T-helper 1 cell (primary cell): ENCODE data around the gene APOC3.
"Not testable (repeated sequence)": the region's sequence is repeated elsewhere in the genome, so short reads cannot be mapped to it uniquely, and the experiment has no call there.

Experiments used
- DNase-seq, 5 donors: peaks; one replicate each; pipeline ENCODE4 v3.0.0-alpha.2; 2012 to 2020
- total RNA-seq, 4 donors: gene quantifications; one replicate each; lab custom pipeline; 2026; lab: John Stamatoyannopoulos, UW

Gene APOC3
- 0 reads per million in 4 donors for total RNA-seq

DNA sequence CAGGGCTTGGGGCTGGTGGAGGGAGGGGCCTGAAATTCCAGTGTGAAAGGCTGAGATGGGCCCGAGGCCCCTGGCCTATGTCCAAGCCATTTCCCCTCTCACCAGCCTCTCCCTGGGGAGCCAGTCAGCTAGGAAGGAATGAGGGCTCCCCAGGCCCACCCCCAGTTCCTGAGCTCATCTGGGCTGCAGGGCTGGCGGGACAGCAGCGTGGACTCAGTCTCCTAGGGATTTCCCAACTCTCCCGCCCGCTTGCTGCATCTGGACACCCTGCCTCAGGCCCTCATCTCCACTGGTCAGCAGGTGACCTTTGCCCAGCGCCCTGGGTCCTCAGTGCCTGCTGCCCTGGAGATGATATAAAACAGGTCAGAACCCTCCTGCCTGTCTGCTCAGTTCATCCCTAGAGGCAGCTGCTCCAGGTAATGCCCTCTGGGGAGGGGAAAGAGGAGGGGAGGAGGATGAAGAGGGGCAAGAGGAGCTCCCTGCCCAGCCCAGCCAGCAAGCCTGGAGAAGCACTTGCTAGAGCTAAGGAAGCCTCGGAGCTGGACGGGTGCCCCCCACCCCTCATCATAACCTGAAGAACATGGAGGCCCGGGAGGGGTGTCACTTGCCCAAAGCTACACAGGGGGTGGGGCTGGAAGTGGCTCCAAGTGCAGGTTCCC is at the start of gene APOC3:
APOC3 (plus strand) TSS at position 383 of the 659 bp plus-strand sequence. CDS start 676 bp downstream, outside the sequence.
- DNase-seq: no peak

DNA sequence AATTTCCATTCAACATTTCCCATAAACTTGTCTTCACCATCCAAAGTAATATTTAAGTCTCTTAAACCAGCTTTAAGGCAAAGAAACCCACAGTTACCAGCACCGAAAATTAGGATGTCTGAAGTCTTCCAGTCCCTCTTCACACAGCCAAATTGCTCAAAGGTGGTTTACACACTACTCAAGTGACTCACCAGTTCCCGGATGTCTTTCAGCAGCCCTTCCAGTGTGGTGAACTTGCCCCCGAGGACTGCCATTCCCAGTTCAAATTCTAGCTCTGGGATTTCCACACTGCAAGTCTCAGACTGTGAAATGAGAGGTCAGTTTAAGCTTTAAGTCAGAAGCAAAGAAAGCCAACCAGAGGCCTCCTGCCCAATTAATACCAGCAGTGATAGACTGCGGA is 47.0 kb upstream of the APOC3 start:
- peak in 1 of 5 donors; percentile 41 for DNase-seq

DNA sequence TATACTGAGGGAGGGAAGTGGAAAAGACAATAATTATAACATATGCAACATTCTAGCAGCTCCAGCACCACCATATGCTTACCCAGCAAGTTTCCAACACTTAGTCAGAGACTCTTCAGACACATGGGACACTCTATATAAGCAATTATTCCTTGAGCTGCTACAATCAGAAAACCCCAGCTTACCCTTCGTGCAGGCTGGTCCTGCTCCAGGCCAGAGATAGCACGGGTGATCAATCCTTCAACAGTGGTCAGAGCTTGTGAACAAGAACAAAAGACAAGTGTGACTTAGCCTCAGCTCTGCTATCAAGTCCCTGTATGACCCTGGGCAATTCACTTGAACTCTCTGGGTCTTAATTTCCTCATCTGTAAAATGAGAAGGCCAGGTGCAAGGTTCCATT is 43.4 kb upstream of the APOC3 start:
- DNase-seq: no peak

DNA sequence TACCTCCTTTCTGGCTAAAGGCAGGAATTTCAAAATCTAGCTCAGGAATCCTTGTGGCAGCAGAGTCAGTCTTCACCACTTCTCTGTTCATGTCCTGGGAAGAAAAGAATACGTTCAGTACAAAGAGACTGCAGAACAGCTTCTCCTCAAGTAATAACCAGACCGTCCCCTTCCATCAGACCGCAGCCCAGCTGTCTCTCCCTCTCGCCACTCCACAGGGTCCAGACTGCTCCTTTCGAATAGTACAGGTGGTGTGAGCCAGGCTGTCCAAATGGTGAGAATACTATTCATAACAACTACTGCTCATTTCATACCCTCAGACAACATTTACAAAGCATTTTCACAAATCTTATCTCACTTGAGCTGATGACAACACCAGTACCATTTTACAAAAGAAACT is 42.7 kb upstream of the APOC3 start:
- no peak for DNase-seq

DNA sequence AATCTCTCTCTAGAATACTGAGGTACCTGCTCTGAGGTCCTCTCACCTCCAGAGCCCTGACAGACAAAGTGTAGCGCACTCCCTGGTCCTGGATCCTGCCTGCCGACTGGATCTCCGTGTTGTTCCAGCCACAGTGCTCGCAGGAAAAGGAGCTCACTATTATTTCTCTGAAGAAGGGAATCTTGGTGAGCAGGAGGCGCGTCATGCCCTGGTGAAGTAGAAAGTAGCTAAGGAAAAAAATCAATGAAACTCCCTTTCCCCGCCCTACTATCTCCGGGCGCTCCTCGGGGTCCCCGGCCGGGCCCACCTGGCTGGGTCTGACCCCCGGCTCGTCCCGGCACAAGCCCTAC is 42.3 kb upstream of the APOC3 start:
- DNase-seq: no peak

DNA sequence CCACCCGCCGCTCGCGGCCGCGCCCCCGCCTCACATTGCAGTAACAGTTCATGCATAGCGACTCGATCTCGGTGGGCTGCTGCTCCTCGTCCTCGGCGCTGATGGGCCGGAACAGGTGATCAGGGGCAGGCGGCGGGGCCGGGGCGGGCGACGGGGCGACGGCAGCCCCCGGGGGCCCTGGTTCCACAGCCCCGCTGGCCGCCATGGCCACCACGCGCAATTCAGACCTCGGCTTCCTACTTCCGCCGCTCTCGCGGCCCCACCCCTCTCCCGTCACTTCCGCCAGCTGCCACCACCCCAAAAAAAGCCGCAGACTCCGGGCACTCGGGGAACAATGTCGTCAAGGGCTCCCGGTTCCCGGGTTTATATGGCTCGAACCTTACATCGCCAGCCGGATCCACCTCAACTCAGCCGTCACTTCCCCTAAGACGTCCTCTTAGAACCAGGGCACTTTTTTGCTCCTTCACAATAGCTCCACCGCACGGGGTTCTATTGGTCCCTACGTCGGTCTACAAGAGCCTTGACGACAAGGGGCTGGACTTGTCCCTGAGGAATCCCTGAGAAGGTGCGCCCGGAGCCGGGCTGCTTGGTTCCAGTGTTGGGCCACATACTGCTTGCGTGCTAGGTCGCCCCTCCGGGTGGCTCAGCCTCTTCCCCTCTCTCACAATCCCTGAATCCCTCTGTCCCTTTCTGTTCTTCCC is 41.8 kb upstream of the APOC3 start, which contains the start of gene ZPR1:
ZPR1 (minus strand) TSS at position 238 of the 701 bp plus-strand sequence; CDS start at position 205, 33 bp downstream.
- peak; percentile 72 to 88 (median 80) for DNase-seq

DNA sequence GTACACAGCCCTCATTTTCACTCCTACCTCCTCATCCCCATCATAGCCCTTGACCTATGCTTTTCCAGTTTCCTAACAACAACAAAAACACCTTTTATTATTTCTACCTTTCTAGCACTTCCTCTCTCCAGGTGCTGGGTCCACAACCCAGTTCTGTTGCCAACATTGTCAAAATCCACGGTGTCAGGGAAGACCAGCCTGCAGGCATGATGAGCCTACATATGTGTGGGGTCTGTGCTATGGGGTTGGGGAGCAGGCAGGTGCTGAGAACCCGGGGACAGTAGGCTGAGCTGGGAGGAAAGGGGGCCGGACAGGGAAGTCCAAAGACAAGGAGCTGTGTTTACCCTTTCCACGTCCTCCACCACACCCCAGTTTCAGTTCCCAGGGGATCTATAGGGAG is 41.2 kb upstream of the APOC3 start:
- no peak for DNase-seq

DNA sequence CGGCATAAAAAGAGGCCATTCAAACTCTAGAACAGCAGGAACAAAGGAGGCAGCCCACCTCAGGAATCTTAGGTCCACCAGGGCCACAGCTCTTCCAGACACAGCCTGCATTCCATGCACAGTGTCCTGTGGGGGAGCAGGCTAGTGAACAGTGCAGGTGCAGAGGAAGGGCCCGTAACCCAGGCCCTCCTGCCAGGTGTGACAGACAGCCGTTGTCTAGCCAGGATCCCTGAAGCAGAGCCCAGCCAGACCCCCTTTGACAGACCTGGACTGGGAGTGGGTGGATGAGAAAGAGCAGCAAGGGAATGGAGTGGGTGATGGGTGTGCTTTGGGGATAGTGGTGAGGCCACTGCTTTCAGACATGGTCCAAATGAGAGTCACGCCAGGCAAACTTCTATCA is 40.7 kb upstream of the APOC3 start:
- no peak for DNase-seq

DNA sequence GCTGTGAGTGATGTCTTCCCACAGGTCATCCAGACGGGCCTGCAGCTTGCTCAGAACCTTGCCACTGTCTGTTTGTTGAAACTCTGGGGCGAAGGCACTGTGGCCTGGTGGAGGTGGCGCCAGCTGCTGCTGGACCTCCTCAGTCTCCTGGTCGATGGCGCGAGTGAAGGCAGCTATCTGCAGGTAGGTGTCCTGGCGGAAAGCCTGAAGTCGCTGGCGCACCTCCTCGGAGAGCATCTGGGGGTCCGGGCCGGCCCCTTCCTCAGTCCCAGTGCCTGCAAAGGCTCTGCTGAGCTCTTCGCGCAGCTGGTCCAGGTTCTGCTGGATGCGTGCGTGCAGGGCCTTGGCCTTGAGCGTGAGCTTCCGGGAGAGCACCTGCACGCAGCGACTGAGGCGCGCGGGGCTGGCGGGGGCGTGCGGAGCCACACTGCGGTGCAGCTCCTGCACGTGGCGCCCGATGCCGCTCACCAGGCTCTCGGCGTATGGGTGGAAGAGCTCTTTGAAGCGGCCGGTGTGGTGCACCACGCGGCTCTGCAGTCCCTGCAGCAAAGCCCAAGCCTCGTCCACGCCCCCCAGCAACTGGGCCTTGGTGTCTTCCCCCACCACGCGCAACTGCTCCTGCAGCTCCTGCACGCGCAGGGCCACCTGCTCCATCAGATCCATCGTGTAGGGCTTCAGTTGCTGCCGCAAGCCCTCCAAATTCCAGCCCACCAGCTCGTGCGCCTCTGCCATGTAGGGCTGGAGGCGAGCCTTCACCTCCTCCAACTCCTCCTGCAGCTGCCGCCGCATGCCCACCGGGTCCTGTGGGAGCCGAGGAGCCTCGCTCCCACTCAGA is 39.3 kb upstream of the APOC3 start:
- DNase-seq: no peak

DNA sequence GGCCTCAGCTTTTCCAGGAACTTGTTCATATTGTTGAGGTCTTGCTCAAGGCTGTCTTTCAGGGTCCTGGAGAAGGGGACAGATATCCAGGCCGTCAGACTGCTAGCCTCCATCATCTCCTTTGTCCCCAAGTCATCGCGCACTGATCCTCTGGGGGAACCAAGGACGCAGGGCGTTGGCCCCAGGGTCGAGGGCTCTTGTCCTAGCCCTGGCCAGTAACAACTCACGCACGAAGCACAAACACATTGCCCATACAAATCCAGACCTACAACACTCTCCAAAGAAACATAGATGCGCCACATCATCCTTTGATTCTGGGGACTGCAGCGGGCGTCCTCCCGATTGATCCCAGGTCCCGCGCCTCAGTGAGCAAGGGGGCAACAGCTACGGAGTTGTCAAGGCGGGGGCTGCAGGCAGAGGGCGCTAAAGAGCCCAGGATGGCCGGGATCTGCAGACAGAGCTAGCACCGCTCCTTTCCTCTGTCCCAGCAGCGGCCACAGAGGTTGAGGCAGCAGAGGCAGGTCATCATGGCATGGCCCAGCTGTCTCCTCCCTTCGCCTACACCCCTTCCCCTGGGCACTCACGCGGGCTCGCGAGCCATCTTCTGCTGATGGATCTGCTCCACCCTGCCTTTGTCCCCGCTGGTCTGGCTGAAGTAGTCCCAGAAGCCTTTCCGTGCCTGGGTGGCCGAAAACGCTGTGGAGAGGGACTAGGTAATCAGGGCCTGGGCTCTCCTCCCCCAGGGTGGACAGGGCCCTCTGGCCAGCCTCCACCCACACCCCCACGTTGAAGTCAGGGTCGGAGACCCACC is 38.5 kb upstream of the APOC3 start:
- DNase-seq: peak; percentile 59 to 71 (median 62)

DNA sequence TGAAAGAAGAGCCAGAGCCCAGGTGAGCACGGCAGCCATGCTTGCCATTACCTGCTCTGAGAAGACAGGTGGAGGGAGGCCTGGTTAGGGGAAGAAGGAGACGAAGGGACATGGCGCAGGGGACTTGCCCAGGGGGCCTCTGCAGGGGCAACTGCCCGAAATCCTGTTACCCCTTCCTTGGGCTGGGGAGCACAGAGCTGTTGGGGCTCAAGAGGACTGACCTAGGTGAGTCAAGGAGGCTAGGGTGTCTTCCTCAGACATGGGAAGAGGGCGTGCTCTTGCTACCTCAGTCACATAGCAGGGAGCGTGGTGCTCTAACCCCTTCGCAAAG is 37.9 kb upstream of the APOC3 start, which contains the start of gene APOA5:
APOA5 (minus strand) TSS at position 67 of the 331 bp plus-strand sequence; CDS start at position 48, 19 bp downstream.
- no peak for DNase-seq

DNA sequence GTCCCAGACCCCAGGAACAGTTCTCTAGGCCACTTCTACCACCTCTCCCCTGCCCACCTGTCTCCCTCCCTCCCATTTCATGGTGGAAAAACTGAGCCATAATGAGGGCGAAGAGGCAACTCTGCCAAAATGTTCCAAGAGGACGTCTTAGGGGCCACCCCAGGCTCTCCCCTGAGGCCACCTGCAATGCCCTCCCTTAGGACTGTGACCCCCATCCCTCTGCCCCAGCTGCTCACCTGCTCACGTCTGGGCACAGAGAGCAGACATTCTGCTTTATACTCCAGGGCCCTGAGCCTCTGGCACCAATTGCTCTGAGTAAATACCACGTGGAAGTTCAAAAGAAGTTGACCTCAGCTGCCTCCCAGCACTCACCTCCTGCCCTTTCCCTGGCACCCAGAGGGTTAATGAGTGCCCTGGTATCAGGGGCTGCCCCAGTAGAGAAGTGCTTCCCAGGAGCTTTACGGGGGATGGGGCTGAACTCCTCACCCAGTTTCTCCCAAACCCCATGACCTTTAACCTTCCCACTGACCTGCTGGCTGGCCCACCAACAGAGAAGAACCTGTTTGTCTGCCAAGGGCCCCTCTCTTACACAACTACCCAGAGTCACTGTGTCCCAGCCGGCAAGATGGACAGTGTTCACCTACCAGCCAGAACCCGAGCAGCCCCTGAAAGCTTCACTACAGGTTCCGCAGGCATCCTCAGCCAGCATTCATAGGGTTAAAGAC is 37.4 kb upstream of the APOC3 start:
- DNase-seq: no peak

DNA sequence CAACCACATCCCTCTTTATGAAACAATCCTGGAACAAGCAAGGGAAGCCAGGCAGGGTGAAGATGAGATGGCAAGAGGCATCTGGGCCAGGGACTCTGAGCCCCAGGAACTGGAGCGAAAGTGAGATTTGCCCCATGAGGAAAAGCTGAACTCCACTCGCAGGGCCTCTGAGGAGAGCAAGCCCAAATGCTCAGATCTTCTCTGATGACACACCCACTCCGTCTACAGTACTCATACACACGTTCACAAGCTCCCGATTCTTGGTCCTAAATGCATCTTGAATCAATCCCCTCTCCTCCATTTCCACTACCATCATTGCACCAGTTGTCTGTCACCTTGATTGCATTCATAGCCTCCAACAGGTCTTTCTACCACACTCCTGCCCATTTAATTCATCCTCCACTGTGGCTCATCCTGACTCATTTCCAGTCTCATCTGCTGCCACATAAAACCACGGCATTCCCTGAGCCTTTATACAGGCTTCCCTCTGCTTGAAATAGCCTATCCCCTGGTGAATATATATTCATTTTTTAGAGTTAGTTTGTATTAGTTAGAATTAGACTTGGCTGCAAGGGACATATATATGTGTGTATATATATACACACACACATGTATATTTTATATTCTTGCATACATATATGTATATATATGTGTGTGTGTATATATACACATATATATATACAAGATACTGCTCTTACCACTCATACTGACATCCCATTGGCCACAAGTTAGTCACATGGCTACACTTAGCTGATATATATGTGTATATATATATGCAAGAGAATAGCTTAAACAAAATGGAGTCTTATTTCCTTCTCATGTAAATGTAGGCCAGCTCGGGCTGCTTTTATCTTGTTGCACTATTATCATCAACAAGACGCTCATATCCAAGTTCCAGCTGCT is 36.6 kb upstream of the APOC3 start:
- no peak for DNase-seq

DNA sequence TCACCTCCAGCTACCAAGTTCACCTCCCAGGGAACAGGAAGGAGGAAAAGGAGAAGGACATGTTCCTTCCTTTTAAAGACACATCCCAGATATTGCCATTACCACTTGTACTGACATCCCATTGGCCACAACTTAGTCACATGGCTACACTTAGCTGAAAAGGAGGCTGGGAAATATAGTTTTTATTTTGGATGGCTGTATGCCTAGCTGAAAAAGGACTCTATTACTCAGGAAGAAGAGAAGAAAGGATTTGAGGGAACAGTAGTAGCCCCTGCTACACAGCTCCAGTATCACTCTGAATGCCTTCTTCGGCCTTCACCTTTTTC is 36.0 kb upstream of the APOC3 start:
- no peak for DNase-seq

DNA sequence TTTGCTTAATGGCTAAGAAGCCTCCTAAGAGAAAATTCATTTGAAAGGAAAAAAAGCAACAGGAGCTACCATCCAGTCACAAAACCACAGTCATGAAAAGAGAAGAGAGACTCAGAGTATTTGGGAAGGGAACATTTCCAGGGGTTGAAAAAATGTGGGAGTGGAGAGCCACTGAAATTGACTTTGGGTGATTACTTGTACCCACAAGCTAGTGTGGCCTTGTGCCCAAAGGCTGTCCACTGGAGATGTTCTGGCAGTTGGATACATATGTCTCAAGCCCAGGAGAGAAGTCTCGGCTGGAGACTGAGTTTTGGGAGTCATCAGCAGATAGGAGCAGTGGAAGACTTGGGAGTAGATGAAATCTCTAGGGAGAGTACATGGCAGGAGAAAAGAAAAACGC is 34.9 kb upstream of the APOC3 start:
- DNase-seq: no peak

DNA sequence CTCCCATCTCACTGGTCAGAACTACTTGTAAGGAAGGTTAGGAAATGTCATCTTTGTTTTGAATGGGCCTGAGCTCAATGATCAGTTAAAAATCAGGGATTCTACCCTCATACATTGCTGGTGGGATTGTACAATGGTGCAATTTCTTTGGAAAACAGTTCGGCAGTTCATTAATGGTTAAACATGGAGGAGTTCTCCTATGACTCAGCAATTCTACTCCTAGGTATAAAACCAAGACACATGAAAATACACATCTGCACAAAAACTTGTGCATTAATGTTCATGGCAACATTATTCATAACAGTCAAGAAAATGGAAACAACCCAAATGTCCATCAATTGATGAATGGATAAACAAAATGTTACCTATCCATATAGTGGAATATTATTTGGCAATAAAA is 33.2 kb upstream of the APOC3 start:
- no peak for DNase-seq

DNA sequence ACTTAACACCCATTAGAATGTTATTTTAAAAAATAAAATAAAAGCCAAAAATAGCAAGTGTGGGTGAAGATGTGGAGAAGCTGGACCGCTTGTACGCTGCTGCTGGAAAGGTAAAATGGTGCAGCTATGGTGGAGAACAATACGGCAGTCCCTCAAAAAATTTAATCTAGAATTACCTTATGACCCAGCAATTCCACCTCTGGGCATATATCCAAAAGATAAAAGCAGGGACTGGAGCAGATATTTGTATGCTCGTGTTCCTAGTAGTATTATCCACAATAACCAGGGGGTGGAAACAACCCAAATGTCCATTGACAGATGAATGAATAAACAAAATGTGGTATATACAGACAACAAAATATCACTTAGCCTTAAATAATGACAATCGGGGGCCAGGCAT is 31.9 kb upstream of the APOC3 start:
- no peak for DNase-seq

DNA sequence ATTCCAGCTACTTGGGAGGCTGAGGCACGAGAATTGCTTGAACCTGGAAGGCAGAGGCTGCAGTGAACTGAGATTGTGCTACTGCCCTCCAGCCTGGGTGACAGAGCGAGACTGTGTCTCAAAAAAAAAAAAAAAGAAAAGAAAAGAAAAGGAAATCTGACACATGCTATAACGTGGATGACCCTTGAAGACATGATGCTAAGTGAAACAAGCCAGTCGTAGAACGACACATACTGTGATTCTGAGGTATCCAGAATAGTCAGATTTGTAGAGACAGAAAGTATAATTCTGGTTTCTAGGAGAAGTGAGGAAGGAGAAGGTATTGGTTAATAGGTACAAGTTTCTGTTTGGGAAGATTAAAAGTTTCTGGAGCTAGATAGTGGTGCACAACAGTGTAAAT is 31.3 kb upstream of the APOC3 start:
- DNase-seq: no peak

DNA sequence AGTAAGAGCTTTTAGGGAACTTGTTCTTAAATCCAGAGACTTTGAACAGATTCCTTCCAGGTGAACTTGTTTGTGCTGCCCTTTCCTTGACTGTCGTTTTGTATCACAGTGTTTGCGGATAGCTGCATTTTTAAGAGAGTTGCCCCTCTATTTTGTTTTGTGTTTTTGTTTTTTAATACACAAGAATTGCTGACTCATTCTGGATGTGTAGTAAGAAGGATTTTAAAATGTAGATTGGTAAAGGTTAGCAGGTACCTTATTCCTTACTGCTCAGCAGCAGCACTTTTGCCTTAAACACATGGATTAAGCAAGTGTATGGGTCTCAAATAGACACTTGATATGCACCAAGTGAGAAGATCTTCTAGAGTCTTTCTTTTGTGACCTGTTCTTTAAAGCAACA is 29.1 kb upstream of the APOC3 start:
- no peak for DNase-seq

DNA sequence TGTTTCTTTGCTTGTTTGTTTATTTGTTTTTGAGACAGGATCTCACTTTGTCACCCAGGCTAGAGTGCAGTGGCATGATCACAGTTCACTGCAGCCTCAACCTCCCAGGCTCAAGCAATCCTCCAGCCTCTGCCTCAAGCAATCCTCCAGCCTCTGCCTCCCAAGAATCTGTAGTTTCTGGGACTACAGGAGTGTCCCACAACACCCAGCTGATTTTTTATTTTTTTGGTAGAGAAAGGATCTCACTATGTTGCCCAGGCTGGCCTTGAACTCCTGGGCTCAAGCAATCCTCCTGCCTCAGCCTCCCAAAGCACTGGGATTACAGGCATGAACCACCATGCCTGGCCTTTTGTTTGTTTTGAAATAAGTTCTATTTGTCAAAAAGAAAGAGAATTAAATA is 28.0 kb upstream of the APOC3 start:
- not testable (repeated sequence) for DNase-seq

DNA sequence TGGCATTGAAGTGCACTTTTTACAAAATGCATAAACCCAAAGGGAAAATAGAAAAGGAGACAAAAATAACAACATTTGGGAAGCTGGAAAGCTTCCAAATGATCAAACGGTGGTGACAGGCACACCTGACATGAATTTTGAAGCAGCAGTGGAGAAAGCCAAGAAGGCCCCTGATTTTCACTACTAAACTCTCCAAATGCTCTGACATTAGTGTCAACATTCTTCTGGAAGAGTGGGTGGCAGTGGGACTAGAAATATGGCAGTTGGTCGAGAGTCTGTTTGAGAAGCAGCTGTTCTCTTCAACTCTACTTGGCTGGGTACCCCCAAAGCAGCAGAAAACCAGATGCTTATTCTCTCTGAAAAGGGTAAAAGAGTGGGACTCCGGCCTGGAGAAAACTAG is 25.7 kb upstream of the APOC3 start:
- no peak for DNase-seq
